ENCODE measurements around the gene KRTAP13-3.

The KRTAP13-3 gene

GRCh38 chr21:30425826-30426225, at the start of gene KRTAP13-3:
KRTAP13-3 (minus strand) TSS chr21:30425926; CDS start chr21:30425912, 14 bp downstream.
- no peak for DNase-seq

DNA sequence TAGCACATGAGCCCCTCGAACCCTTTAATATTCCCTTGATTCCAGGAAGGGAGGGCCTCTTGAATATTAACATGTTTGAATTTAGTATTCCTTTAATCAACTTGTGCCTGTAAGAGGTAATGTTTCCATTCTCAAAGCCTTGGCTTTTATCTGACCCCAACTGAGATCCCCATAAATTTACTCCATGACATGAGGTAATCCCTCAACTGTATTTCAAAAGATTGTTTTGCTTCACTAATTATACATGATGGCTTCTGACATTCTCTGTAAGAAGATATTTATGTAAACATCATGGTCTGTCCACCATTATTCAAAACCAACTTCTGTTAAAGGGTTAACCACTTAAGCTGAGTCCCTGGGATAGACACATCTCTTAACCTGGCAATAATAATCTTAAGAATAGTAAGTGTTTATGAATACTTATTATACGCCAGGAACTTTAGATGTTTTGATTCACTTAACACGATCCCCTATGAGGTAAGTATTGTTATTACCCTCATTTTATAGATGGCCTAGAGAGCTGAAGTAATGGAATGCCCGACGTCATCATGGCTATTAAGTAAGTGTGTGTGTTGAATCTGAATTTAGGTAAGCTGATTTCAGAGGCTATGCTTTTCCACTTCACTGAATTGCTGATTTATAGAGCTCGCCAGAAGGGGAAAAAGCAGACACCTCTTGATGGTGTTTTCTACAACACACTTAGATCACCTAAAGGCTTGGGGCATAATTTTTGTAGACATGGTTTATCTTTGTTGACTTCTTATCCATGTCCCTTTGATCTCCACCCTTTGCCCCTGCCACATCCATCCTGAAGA, 43.4 kb upstream of the KRTAP13-3 start:
- no peak for DNase-seq

DNA sequence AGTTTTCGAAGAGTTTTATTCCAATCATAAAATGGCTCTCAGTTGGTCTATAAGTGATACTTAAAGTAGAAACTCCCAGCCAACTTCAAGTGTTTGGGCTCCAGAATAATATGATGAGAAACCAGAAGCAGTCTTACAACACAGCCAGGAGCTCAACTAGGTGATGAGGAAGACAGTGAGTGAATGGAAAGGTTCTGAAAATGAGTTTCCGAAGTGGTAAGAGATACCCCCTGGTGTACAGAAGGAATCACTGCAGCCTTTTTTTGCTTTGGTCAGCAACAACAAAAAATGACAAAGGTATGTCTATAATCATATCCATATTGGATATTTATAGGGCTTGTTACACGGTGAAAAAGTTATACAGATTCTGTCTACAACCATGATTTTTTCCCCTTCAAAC, 38.0 kb upstream of the KRTAP13-3 start:
- peak; percentile 16 for DNase-seq

DNA sequence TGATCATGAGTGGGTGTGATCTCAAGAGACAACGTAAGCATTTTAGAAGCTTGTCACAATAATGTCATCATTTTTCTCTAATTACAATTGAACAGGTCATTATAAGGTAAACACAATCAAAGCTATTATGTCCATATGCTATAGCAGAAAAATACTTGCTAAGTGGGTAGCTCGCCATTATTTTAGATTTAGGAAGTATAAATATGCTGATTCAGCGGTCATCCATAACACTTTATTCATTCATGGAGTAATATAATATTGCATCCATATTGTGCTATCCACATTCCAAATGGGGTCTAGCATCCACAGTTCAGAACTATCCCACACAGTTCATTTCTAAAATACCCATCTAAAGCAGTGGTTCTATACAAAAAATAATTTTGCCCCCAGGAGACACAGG, 22.8 kb upstream of the KRTAP13-3 start:
- no peak for DNase-seq

- no peak for DNase-seq
Measured at GRCh38 chr21:30447056-30447455, 21.3 kb upstream of the KRTAP13-3 start.

DNA sequence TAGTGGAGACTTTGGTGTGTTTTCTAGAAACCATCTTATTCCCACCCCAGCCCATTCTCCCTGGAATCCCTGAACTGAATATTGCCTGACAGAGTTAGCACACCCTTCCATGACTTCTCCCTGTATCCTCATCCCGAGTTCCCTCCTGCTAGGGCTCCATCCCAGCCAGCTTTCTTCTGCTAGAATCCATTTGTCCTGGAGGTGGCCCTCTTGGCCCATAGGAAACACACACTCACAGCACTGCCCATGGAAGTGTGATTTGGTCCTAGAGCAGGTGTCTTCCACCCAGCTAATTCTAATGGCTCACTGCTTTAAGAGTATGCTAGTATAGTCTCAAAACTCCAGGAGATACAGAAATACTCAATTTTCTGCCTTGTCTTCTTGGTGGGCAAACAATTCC, 18.5 kb upstream of the KRTAP13-3 start:
- DNase-seq: no peak

DNA sequence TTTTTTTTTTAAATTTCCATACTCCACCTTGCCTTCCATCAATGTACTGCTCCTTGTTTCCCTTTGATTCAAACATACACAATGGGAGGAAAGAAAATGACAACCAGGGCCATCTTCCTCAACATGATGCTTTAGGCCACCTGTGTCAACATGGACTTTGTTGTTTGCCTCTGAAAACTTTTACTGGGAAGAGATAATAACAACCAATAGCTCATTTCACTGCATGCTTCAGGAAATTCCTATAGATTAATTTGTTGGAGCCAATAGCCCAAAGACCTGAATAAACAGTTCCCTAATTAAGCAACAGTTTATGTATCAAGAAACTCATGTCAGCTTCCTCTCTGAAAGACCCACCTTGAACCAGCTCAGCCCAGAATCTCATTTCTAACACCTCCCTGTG, 17.5 kb upstream of the KRTAP13-3 start:
- no peak for DNase-seq

- no peak for DNase-seq
Measured at GRCh38 chr21:30439975-30440374, 14.2 kb upstream of the KRTAP13-3 start, which contains the start of gene KRTAP15-1. KRTAP15-1 (plus strand) TSS chr21:30440275; CDS start chr21:30440328, 53 bp downstream.

DNA sequence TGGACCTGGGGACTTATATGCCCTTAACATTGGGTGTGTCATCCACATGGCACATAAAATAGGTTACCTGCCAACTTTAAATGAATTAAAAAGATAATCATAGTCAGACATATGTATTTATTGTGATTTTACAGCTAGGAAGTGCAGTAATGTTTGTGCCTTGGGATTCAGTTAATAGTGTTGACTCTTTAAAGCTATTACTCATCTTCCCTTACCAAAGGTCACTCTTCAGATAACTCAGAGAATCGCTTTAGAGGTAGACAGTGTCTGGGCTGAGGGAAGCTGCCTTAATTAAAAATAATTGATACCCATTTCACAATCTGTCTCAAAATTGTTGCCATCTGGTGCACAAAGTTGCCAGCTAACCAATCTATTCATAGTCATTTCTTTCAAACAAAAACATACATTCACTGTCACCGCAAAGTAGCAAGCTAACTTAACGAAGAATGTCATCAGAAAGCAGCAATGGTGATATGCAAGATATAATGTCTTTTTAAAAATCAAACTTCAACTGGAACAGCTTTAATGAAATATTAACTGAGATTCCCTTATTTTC, 11.4 kb upstream of the KRTAP13-3 start:
- no peak for DNase-seq

GRCh38 chr21:30434033-30434631, 8.4 kb upstream of the KRTAP13-3 start:
- peak; percentile 16 for DNase-seq

- no peak for DNase-seq
Measured at GRCh38 chr21:30430170-30430655, 4.5 kb upstream of the KRTAP13-3 start, which contains the start of gene KRTAP13-4. KRTAP13-4 (plus strand) TSS chr21:30430220; CDS start chr21:30430276, 56 bp downstream.

DNA sequence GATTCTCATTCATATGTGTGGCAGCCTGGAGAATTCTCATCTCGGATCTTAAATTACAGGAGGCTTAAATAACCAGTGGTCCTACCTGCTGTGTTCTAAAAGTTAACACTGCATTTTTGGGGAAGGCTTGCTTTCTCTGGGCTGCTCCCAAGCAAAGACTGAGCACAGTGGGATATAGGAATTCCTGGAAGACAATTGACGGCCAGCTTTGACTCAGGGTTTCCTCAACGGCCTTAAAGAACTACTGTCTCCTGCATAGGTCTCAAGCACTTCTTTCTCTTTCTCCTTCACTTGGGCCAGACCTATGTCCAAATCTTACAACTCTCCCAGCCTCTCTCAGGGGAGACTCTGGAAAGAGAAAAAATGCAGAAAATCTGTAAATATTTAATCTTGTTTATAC, 1.0 kb upstream of the KRTAP13-3 start:
- DNase-seq: no peak

- DNase-seq: no peak
Measured at GRCh38 chr21:30415993-30416392, 9.7 kb downstream of the KRTAP13-3 start.

DNA sequence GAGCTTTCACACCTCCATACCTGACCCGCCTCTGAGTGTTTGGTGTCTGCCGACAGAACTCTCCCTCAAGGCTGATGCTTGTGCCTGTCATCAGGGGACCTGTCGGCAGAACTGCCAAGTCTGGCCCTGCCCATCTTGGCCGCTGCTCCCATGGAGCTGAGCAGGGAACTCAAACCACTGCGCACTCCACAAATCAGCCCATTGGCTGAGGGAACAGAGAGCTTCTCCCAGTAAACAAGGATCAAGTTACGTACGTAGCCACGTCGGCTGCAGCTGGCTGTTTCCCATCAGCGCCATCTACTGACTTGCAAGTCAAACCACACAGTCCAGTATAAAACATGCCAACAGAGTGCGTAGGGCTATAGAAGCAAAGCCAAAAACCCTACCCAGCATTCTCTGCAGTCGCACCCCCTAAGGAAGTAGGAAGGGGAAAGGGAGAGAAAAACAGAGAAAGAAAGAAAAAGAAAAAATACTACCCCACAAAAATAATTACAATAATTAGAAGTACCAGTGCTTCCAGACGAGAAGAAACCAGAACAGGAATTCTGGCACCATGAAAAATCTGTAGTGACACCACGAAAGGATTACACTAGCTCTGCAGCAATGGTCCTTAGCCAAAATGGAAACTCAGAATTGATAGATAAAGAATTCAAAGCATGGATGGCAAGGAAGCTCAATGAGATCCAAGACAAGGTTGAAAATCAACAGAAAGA, 16.8 kb downstream of the KRTAP13-3 start:
- no peak for DNase-seq

DNA sequence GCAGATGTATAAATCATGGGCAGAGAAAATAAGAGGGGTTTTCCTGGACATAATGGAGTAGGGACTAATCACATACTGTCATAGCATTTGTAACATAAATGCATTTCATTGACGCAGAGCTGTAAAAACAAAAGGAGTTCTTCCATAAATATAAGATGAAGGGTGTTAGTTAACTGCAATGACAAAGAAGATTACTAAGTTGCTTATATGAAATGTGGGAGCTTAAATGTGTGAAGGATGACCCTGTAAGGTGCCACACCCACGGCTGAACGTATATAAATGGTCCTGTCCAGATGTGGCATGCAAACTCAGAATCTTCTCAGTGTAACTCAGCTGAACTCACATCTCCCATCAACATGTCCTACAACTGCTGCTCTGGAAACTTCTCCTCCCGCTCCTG, 30.0 kb downstream of the KRTAP13-3 start, which contains the start of gene KRTAP13-1:
Gene KRTAP13-1 (plus strand): TSS at position 301 of the 400 bp plus-strand sequence. CDS start 56 bp downstream, at position 357.
- DNase-seq: no peak

DNA sequence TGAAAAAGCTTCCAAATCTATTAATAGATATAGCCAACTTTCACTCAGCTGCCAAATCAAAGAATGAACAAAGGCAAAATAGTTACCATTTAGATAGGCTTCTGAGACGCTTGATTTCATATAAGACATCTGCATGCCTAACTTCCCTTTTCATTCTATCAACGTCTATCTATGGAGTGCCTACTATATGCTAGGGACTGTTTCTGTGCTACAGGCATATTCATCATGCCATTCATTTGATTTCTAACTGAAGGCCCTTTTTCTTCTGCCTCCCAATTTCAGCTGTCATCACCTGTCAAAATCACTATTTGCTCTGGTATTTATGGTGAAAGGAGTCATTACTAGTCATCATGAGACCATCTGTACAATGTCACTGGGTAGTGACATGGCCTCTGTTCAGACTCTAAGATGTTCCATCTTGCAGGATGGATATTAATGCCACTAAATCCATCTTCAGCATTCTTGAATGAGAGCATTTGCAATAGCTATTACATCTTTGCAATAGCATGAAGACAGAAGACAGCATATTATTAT, 34.2 kb downstream of the KRTAP13-3 start:
- no peak for DNase-seq

DNA sequence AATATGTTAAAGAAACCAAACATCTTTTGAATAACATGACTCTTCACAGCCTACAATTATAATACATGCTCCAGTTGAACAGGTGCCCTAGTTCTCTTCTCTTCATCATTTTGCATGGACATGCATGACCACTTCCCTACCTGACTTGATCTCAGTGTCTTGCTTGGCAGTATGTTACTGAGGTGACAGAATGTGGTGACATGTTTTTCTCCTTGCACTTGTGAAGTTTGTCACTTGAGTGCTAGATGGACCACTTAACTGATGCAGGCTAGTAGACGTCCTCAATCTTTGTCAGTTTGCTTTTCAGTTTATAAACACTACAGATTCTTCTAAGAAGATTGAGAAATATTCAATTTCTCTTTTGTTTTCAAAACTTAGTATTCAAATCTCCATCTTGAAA, 43.5 kb downstream of the KRTAP13-3 start:
- no peak for DNase-seq
